GM21447 (cell line): ENCODE data around the gene ENG.
"Not testable (repeated sequence)": the region's sequence is repeated elsewhere in the genome, so short reads cannot be mapped to it uniquely, and the experiment has no call there.

Experiments
- ATAC-seq: cut with Tn5 transposase; IDR thresholded peaks from one replicate; pipeline ENCODE4 v1.9.1; 2021; ENCODE audit not compliant: unreplicated experiment

ENG gene

GRCh38 chr9:127796225-127796813 lies 58.1 kb downstream of the ENG start:
- no peak for ATAC-seq

DNA sequence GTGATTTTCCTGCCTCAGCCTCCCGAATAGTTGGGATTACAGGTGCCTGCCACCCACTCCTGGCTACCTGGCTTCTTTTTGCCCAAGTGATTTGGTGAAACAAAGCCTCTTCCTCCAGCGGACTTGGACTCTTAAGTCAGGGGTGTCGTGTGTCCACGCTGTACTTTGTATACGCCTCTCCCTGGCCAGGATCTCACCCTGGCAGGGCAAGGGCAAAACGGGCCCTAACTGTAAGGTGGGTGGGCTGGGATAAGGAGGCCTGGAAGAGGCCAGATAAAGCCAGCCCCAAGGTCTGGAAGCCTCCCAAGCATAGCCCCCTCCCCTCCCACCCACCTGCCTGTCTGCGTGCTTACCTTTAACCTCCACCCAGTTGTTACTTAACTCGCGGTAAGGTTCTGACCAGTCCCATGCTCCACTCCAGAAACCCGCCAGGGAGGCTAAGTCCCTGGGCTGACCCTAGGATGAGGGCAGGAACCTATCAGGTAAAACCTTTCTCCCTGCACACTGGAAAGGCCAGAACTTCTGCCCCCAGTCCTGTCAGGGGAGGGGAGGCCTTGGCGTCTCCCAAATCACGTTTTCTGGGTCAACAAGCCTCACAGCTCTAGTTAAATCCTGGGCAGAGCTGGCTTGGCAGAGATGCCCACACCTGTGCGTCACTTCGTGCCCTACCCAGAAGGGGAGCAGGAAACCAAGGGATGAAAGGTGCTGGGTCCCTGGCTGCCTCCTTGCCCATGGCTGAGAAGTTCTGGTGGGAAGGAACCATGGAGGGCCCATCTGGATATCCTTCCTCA lies 60.3 kb downstream of the ENG start:
- ATAC-seq = no peak

DNA sequence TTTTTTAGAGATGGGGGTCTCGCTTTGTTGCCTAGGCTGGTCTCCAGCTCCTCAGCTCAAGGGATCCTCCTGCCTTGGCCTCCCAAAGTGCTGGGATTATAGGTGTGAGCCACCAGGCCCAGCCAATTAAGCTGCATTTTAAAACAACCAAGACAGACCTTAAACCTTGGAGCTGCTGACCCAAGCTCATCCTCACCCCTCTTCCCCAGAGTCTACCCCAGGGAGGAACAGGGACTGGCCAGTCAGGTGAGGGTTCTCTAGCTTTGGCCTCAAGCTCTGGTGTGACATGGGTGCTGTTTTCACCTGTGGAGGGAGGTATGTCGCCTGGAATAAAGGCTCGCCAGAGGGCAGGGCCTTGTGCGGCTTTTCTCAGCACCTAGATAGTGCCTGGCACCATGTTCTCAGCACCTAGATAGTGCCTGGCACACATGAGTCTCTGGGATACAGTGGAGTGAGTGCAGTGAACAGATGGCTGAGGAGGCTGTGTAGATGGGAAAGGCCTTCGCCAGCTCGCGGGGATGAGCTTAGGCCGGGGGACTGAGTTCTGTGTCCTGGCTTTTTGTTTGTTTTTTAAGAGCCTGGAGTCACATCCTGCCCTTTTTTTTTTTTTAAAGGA lies 61.3 kb downstream of the ENG start:
- no peak for ATAC-seq

DNA sequence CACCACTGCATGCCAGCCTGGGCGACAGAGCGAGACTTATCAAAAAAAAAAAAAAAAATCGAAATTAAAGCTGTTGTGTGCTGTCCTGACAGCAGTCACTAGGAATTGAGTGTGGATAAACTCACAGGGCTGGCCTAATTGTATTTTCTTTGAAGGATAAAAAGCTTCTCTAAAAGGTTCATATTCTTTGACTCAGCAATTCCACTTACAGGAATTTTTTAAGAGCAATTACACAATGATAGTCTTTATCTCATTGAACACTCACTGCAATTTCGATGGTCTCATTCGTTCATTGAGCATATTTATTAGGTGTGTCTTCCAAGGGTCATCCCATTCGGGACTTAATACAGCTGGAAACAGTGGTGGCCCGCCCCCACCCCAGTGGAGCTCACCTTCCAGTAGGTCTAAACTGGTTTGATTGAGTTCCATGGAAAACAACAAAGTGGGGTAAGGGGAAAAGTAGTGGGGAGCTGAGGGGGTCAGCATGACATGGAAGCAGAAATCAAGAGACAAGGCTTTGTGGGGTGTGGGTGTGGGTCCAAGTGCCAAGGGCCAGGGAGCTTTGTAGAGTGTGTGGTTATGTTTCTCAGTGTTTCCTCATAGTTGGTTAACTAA lies 61.9 kb downstream of the ENG start:
- no peak for ATAC-seq

DNA sequence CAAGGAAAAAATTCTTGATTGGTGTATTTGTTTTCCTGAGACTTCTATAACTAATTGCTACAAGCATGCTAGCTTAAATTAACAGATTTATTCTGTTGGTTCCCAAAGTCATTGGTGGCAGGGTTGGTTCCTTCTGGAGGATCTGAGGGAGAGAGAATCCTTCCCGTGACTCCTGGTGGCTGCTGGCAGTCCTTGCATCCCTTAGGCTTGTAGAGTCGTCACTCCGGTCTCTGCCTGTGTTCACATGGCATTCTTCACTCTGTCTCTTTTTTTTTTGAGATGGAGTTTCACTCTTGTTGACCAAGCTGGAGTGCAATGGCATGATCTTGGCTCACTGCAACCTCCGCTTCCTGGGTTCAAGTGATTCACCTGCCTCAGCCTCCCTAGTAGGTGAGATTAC lies 63.4 kb downstream of the ENG start:
- ATAC-seq = no peak

DNA sequence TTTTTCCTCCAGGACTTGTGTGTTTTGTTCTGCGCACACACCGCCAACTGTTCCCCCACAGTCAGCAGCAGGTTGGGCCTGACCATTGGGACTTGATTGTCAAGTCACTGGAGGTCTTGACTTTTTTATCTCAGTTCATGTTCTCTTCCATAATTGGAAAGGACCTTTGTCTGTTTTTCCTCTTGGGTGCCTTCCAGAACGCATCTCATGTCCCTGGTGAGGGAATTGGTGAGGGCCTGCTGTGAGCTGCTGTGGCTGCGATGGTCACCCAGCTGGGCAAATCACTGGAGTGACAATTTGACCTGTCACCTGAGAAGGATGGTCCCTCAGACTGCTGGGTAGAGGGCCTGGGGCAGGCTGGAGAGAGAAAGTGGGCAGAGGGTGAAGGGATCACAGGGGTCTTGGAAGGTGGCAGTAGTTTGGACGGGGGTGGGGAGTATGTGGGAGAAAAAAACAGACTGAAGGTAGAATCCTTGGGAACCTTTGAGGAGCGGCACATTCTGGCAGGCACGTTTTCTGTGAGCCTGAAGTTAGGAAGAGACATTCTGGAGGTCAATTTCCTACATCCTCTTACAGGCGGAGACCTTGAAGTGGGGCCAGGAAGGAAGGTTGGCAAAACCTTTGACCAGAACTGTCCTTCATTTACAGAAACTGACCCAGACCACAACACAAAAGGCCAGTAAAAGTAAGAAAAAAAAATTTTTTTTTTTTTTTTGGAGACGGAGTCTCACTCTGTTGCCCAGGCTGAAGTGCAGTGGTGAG lies 64.2 kb downstream of the ENG start:
- ATAC-seq = no peak

GRCh38 chr9:127789179-127789578 lies 65.3 kb downstream of the ENG start:
- no peak for ATAC-seq

DNA sequence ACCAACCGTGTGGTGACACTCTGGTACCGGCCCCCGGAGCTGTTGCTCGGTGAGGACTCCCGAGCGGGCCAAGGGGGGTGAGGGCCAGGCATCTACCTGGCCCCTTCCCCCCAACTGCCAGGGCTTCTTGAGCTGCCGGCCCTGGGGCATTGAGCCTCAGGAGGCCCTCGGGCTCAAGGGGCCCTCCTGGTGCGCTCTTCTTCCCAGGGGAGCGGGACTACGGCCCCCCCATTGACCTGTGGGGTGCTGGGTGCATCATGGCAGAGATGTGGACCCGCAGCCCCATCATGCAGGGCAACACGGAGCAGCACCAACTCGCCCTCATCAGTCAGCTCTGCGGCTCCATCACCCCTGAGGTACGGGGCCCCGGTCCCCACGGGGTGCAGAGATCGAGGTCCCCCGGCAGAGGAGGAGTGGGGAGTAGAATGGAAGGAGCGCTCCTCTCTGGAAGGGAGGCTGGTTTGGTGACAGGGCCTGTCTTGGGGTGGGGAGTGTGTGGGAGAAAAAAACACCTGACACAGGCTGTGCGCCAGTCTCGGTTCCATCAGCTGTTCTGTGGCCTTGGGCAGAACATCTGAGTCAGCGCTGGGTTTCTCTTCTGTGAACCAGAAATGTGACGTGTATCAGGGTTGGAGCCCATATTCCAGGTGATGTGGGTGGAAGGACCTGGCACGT lies 66.0 kb downstream of the ENG start:
- no peak for ATAC-seq

DNA sequence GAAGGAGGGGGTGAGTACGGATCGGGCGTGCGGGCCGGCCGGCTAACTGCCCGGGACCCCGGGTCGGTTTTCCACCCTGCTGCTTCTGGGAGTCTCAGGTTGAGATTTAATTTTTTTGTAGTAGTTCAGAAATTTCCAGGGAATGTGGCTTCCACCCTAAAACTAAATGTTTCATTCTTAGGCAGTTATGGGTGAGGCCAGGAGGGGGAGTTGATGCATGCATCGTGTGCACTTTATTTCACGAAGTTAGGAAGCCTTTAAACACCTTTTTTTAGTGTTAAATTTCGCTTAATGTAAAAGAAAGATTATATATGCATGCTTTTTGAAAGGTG lies 67.7 kb downstream of the ENG start:
- ATAC-seq = no peak

DNA sequence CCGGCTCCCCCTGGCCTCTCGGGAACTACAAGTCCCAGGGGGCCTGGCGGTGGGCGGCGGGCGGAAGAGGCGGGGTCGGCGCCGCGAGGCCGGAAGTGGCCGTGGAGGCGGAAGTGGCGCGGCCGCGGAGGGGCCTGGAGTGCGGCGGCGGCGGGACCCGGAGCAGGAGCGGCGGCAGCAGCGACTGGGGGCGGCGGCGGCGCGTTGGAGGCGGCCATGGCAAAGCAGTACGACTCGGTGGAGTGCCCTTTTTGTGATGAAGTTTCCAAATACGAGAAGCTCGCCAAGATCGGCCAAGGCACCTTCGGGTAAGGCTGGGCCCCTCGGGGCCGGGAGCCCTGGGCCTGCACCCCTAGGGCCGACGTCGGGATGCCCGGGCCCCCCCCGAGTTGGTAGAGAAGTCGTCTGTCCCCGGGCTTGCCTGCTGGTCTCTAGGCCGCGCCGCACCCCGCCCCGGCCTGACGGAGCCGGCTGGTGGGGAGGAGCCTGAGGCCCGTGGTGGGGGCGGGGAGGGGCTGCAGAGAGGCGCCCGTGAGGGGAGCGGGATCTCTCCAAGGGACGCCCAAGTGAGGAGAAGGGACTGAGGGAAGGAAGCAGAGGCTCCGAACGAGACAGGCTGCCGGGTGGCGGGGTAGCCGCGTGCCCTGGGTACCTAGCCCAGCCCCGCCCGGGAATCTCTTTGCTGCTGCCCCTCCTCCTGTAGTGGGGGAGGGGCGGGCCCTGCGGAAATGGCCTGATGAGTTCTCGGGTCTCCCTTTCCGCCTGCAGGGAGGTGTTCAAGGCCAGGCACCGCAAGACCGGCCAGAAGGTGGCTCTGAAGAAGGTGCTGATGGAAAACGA lies 68.3 kb downstream of the ENG start, which contains the start of gene CDK9:
CDK9 (plus strand) TSS at position 102 of the 840 bp plus-strand sequence; CDS start at position 217, 115 bp downstream.
- peak; percentile 56 for ATAC-seq

DNA sequence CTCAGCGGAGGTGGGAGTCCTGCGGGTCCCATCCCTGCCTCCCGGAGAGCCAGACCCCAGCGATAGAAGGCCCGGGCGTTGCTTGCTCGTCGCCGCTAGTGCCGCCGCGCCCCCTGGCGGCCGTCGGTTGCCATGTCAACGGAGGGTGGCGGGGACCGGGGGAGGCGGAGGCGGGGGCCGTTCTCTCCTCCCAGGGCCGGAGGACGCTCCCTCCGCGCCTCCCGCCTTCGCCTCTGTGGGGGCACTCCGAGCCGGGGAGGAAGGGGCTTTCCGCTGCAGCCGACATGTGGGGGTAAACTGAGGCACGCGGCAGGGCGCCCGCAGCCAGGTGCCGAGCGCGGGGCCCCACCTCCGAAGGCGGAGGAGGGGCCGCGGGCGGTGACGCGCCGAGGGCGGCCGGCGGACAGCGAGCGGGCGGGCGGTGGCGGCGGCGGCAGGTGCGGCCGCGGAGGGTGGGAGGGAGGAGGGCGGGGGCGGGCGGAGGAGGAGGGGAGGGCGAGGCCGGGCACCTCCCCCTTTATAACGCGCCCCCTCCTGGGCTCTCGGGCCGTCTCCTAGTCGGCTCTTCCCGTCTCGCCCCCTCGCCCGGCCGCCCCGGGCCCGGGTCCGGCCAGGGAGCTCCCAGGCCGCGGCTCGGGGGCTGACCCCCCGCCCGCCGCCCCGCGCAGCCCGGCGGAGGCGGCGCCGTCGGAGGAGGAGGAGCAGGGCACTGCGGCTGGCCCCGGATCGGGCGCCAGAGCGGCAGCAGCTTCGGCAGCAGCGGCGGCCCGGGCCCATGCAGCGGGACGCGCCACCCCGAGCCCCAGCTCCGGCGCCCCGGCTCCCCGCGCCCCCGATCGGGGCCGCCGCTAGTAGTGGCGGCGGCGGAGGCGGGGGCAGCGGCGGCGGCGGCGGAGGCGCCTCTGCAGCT lies 69.2 kb downstream of the ENG start:
- ATAC-seq = peak; percentile 35

DNA sequence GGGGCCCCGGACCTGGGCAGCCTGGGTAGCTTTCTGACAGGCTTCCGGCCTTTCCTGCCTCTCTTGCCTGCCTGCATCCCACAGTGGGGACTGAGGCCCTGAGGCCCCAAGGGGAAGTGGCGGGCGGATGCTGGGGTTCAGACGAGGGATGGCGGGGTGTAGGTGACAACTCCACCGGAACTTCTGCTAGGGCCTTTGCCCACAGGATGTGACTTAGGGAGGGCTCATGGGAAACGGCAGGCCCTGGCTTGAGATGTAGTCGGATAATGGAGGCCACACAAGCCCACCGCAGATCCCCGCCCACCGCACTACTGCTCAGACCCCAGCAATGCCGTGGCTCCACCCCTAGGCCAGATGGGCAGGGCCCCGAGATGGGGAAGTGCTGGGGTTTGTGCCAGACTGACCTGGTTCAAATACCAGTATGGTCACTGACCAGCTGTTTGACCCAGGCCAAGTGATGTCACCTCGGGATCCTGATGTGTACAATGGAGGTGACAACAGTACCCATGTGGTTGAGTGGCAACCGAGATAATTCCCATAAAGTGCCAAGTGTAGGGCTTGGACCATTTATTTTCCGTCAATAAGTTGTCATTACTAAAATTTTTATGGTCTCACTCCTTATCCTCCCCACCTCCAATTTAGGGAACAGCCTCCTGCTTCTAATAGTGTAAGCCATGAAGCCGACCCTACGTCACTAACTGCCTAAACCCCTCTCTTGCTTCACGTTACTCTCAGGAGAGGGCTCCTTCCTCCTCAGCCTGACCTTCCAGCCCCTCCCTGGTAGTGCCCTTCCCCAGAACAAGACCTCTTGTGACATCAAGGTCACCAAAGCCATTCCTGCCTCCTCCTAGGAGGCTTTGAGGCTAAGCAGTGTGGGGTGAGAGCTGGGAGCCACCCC lies 71.1 kb downstream of the ENG start:
- no peak for ATAC-seq

GRCh38 chr9:127781806-127782205 lies 72.7 kb downstream of the ENG start:
- ATAC-seq = no peak

DNA sequence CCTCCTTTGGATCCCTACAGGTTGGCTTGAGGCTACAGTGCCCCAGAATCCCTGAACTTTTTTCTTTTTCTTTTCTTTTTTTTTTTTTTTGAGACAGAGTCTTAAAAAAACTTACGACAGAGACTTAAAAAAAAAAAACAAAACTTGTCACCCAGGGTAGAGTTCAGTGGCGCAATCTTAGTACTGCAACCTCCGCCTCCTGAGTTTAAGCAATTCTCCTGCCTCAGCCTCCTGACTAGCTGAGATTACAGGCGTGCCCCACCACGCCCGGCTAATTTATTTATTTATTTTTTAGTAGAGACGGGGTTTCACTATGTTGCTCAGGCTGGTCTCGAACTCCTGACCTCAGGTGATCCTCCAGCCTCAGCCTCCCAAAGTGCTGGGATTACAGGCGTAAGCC lies 73.5 kb downstream of the ENG start:
- ATAC-seq = not testable (repeated sequence)

DNA sequence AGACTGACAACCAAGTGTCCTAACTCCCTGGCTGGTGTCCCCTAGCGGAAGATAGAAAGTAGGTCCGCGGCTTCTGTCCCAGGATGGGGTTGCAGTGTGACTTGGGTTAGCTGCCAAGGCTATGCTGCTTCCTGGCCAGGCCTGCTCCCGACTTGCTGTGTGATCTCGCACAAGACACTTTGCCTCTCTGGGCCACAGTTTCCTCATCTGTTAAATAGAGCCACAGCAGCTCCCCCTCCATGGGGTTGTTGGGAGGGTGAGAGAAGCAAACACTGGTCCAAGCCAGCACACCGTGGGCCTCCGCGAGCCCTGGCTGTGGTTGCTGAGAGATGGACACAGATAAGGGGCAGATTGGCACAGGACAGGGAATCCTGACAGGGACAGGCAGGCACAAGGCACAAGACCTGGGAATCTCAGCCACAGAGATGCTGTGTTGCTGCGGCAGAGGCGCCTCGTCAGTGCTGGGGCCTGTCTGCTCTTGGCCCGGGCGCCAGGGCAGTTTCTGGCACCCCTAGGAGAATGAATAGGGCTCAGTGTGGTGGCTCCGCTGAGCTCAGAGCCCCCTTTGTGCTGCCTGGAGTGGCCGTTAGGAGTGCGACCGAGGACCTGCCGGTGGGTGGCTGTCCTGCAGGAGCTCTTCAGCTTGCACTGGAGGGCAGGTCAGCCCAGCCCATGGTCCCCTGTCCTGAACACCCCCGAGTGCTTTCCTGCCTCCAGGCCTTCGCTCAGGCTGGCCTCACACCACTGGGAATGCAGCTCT lies 74.2 kb downstream of the ENG start:
- ATAC-seq = no peak

- peak; percentile 45 for ATAC-seq
Observed at GRCh38 chr9:127779136-127779981, 75.1 kb downstream of the ENG start.
